CD4-positive, alpha-beta T cell treated with Interleukin-2 at 100 ng/mL for 4 hours (primary cell): ENCODE data around the gene GOLGB1.
"Not testable (repeated sequence)": the region's sequence is repeated elsewhere in the genome, so short reads cannot be mapped to it uniquely, and the experiment has no call there.

Experiments
- DNase-seq: peaks from one replicate; pipeline ENCODE4 v3.0.0-alpha.2; 2020; ENCODE audit warnings: low spot score

Gene GOLGB1, protein sequence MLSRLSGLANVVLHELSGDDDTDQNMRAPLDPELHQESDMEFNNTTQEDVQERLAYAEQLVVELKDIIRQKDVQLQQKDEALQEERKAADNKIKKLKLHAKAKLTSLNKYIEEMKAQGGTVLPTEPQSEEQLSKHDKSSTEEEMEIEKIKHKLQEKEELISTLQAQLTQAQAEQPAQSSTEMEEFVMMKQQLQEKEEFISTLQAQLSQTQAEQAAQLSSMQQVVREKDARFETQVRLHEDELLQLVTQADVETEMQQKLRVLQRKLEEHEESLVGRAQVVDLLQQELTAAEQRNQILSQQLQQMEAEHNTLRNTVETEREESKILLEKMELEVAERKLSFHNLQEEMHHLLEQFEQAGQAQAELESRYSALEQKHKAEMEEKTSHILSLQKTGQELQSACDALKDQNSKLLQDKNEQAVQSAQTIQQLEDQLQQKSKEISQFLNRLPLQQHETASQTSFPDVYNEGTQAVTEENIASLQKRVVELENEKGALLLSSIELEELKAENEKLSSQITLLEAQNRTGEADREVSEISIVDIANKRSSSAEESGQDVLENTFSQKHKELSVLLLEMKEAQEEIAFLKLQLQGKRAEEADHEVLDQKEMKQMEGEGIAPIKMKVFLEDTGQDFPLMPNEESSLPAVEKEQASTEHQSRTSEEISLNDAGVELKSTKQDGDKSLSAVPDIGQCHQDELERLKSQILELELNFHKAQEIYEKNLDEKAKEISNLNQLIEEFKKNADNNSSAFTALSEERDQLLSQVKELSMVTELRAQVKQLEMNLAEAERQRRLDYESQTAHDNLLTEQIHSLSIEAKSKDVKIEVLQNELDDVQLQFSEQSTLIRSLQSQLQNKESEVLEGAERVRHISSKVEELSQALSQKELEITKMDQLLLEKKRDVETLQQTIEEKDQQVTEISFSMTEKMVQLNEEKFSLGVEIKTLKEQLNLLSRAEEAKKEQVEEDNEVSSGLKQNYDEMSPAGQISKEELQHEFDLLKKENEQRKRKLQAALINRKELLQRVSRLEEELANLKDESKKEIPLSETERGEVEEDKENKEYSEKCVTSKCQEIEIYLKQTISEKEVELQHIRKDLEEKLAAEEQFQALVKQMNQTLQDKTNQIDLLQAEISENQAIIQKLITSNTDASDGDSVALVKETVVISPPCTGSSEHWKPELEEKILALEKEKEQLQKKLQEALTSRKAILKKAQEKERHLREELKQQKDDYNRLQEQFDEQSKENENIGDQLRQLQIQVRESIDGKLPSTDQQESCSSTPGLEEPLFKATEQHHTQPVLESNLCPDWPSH (N-terminal part only)

GRCh38 chr3:121749276-121750086, at the start of gene GOLGB1:
Gene GOLGB1, minus strand, starts transcription at chr3:121749741. Its CDS starts 18,770 bp downstream, at chr3:121730971.
- peak; percentile 97 for DNase-seq

DNA sequence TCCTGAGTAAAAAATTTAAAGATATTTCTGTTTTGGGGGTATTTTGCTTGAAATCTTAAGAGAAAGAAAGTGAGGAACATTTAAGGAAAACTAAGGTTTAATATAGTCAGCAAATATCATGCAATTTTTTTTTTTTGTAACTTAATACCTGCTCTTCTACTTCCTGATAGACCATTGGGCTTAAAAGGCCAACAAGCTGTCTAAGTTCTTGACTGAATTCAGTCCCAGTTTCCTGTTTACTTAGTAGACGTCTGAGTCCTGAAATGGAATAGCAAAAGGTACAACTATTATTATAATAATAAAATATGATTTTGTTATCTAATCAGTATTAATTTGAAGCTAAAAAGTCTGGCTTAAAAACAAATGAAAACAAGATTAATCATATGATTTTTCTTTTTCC, 47.4 kb upstream of the GOLGB1 start:
- DNase-seq: no peak

DNA sequence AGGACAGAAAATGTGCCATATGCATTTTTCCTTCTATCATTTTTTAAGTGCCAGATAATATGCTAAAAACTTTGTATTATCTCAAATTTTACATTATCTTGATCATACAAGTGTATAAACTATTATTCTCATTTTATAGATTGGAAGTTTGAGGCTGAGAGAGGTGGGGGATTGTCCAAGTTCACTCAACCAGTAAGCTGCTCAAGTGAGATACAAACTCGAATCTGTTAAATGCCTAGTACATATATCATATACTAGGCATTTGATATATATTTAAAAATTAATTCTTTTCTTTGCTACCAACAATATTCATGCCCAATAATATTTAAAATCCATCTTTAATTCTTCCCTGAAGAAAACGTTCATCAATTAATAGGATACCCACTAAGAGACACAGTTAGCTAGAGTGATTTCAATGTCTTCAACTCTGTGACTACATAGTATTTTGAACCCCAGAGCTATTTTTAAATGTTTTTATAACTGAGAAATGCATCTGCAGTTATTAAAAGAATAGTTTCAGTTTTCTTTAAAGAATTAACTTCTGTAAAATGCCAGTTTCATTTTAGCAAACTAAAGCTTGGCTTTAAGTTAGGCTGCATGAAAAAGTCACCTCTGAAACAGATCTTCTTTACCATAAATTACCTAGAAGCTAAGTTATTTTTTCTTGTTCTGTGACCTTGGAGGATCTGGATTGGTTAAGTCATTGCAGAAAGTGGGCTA, 44.9 kb upstream of the GOLGB1 start:
- no peak for DNase-seq

DNA sequence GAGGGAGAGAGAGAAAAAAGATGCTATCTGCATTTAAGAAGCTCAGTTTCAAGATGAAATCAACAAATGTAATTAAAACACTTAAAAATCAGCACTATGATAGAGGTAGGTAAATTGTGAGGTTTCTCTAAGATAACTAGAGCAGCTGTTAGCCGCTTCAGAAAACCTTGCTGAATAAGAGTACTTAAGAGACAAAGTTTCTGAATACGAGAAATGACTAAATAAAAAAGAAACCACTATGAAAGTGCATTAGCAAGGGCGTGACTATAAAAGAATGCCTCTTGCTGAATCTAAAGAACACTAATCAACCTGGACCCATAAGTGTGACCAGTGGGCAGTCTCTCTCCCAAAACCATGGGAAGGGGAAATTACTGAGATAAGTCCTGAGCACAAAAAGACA, 43.5 kb upstream of the GOLGB1 start:
- no peak for DNase-seq

- DNase-seq: no peak
Observed at GRCh38 chr3:121786485-121786884, 36.9 kb upstream of the GOLGB1 start.

DNA sequence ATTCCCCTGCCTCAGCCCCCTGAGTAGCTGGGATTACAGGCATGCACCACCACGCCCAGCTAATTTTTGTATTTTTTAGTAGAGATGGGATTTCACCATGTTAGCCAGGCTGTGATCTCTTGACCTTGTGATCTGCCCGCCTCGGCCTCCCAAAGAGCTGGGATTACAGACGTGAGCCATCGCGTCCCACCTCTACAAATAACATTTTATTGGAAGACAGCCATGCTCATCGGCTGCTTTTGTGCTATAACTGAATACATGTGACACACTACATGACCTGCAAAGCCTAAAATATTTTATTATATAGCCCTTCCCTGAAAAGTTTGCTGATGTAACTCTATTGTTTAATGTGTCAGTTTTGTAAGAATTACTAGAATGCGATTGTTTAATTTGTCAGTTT, 33.2 kb upstream of the GOLGB1 start:
- not testable (repeated sequence) for DNase-seq

- DNase-seq: no peak
Observed at GRCh38 chr3:121781611-121782010, 32.1 kb upstream of the GOLGB1 start.

GRCh38 chr3:121775095-121775494, 25.6 kb upstream of the GOLGB1 start:
- not testable (repeated sequence) for DNase-seq

GRCh38 chr3:121769246-121769645, 19.7 kb upstream of the GOLGB1 start:
- DNase-seq: no peak

DNA sequence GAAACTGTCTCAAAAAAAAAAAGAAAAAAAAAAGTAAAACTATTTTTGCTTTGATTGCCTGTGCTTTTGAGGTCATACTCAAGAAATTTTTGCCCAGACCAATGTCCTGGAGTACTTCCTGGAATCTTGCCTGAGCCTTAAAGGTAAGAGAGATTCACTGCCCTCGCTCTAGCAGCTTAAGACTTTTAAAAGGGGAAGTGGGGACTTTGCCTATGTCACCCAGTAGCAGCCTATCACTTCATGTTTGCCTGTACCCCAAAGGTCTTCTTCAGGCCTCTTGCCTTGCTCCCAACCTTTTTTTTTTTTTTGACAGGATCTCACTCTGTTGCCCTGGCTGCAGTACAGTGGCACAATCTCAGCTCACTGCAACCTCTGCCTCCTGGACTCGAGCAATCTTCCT, 18.9 kb upstream of the GOLGB1 start:
- DNase-seq: no peak

- no peak for DNase-seq
Observed at GRCh38 chr3:121759541-121760202, 10.1 kb upstream of the GOLGB1 start.

DNA sequence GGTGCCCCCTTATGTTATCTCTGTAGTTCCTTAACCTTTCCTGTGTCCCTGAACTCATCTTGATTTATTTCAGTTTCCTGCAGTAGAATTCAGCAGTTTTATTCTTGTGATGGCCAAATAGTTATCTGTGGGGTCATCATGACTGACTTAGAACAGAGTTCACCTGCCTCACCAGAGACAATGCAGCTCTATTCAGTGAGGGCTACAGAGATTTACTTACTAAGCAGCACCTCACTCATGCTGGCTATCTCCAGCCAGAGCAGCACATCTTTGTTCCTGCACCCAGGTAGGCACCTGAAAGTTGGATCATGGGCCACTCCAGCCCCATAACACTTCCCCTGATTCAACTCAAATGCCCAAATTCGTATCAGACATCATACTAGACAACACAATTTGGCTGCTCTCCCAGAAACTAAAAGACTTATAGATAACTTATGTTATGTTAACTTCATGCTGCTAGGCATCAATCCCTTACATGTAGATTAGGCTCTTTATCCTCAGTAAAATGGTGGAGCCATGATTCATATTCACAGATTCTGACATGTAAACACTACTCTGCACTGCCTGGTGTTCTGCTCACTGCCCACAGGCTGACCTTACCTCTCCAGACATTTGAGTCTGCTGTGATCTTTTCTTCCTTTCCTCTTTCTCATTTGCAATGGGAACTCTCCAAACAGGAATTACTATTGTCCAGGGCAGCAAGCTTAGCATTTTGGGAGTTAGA, 9.3 kb upstream of the GOLGB1 start:
- no peak for DNase-seq

DNA sequence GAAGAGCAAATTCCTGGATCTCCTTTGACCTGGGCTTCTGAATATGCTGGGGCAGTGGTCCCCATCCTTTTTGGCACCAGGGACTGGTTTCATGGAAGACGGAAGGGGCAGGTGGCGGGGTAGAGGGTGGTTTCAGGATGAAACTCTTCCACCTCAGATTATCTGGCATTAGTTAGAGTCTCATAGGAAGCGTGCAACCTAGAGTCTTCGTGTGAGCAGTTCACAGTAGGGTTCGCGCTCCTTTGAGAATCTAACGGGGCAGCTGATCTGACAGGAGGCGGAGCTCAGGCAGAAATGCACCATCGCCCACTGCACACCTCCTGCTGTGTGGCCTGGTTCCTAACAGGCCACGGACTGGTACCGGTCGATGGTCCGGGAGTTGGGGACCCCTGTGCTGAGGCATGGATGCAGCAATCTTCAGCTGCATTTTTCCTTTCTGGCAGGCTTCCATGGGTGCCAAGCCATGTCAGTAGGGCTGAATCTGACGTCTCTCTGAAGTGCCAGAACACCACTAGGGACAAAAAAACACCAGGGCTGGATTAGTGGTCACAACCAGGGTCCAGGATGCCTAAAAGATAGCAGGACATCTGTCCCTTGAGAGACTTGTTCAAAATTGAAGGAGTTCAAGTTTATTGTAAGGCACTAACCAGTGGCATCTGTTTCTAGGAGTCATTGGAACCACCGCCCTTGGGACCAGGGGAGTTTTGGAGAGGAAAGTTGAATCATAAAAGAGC, 8.4 kb upstream of the GOLGB1 start:
- DNase-seq: no peak

DNA sequence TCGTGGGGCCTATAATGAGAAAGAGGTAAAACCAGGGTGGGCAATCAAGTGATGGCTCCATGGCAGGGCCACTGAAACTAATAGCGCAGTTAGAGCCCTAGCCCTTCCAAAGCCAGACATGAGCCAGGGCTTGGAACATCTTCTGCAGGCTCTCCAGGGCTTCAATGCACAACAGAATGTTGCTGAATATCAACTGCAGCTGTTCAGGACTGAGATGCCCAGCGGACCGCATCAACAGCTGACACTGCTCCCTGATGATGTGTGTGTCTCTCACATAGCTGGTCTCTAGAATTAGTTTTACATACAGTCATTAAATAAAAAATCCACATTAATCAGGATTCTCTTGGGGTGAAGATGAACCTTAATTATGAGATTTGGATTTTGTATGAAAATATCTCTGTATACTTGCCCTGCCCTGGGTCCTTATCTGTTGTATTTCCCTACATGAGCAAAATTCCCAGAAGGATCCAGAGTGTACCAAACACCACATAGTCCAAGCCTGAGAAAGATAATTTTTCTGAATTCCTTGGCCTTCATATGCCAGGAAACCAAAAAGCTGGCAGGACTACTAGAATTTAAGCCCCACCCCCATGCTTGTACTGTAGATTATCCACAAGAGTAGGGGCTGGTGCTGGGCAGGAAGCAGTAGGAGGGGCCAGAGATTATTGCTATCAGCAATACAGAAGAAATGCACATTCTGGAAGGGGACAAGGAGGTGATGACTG, 7.7 kb upstream of the GOLGB1 start:
- no peak for DNase-seq

- DNase-seq: no peak
Observed at GRCh38 chr3:121752772-121753171, 3.2 kb upstream of the GOLGB1 start.

- DNase-seq: no peak
Observed at GRCh38 chr3:121752261-121752660, 2.7 kb upstream of the GOLGB1 start.

GRCh38 chr3:121750087-121750415, 510 bp upstream of the GOLGB1 start:
- no peak for DNase-seq

- DNase-seq: peak; percentile 33
Observed at GRCh38 chr3:121748680-121749275, 763 bp downstream of the GOLGB1 start.
